Activated T-helper 2 cell treated with anti-CD3 and anti-CD28 coated beads, Interferon-gamma antibody, Interleukin-2, Interleukin-4, amounts not matched to agents 10 μg/mL and 5 μg/mL and 100 μg/mL, durations not matched to agents 14 hours and 24 hours and 36 hours (primary cell): Measurements from ENCODE around the gene ENTREP3. TPM values are rescaled to one million over a fixed set of nuclear protein-coding genes. Genes with fewer than 3 reads are reported as not detected.

Source experiments
- DNase-seq: peaks from one replicate; pipeline ENCODE4 v3.0.0; 2021; ENCODE audit warnings: low spot score
- H3K27ac Mint-ChIP-seq: one replicate; pipeline ENCODE4 v1.8.0; 2021; ENCODE audit warnings: mixed read lengths
- H3K27me3 Mint-ChIP-seq: one replicate; pipeline ENCODE4 v1.8.0; 2021; ENCODE audit warnings: low read depth, mixed read lengths
- H3K36me3 Mint-ChIP-seq: one replicate; pipeline ENCODE4 v1.8.0; 2021; ENCODE audit warnings: low read depth, mixed read lengths
- H3K4me1 Mint-ChIP-seq: one replicate; pipeline ENCODE4 v1.8.0; 2021; ENCODE audit warnings: low read depth, mixed read lengths
- H3K4me3 Mint-ChIP-seq: one replicate; pipeline ENCODE4 v1.8.0; 2021; ENCODE audit warnings: low read depth, mild to moderate bottlenecking, moderate library complexity, mixed read lengths
- H3K9me3 Mint-ChIP-seq: one replicate; pipeline ENCODE4 v1.8.0; 2021; ENCODE audit warnings: mixed read lengths
- intact Hi-C: fragments of 100-400 bp; cut with micrococcal nuclease; formaldehyde crosslinking; loops from one replicate; pipeline ENCODE4 v1.15.1; 2023
- total RNA-seq: library from RNA; stranded (reverse); gene quantifications from 2 replicates; pipeline ENCODE4 v1.2.3, GENCODE V29; 2022

Gene ENTREP3
- total RNA-seq, 1 donor from 2014 or later = 45.5 TPM

DNA sequence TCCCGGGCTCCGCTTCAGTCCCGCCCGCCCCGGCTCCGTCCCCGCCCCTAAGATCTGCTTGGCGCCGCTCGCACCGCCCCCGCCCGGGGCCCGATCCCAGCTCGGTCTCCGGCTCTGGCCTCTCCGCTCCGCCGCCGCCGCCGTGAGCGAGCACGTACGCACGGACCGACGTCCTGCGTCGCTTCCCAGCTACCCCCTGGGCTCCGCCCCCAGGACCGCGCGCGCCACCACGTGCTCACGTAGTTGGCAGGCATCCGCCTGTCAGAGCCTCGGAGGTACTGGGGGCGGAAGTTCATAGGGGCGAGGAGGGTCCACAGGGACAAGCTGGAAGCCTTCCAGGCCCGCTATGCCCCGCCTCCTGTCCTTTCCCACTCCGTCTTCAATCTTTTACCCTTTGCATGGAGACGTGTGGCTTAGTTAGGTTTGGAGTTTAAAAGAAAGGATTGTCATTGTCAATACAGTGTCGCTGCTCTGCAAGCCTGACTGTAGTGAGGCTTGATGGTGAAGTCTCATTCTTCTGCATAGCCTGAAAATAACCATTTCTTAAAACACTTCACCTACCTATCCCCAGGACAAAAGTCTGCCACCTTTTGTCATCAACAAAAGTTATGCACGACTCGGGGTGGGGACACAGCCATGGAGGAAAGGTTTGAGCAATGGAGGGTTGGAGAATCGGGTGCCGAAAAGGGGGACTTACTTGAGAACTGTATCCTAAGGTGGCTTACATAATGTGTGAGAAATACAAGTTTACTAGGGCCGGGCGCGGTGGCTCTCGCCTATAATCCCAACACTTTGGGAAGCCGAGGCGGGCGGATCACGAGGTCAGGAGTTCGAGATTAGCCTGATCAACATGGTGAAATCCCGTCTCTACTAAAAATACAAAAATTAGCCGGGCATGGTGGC, 18.3 kb upstream of the ENTREP3 start, which contains the start of gene CLK2:
TSS of gene CLK2 (minus strand) at position 162 of the 903 bp plus-strand sequence. CDS start 2,527 bp downstream, outside the sequence.
- H3K36me3 Mint-ChIP-seq = peaks cover 41% of the 10 kb centered on the region
- DNase-seq = peak; percentile 95
- peak within 1 kb of the TSS; percentile 91 for H3K27ac Mint-ChIP-seq
- intact Hi-C loops = loop anchor here (1.0 to 10.0 kb wide), 6 partner anchors 11 to 584 kb away; partner anchors contain the start of genes FDPS, GON4L, SCAMP3 and SYT11
- H3K4me3 Mint-ChIP-seq = peak within 1 kb of the TSS; percentile 98
- H3K4me1 Mint-ChIP-seq = peaks cover 42% of the 10 kb centered on the region
- H3K27me3 Mint-ChIP-seq = no peaks in the 10 kb centered on the region
- no peaks in the 10 kb centered on the region for H3K9me3 Mint-ChIP-seq

DNA sequence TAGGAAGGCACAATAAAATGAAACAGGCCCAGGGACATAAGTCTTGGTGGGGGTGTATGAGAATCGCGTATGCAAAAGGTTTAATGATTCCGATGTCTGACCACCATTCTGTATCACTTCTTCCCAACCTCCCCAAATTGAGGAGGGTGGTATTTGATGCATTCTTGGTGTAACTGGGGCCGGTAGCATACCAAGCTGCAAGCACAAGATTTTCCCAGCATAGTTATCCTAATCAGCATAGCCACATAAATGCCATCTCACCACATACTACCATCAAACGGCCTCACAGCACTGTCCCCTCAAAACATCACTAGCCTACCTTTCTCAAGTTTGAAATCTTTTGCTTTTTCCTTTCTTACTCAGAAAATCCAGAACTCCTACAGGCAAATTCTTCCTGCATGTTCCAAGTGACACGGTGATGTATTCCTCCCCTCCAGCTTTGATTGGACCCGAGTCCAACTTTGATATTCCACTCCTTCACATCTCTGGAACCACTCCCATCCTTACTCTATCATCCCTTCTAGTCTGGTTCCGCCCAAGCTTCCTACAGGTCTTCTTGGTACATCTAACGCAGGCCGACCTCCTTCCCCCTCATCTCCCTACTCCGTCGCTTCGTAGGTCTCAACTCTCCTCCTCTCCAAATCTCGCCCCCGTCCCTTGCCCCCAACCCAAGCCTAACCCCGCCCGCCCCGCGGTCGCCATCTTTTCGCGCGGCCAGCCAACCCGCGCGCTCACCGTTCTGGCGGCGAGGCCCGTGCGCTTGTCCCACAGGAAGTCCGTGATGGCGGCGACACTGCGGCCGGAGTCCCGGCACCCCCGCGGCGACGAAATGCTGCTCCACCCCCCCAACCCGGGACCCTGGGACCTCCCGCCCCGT, 17.4 kb upstream of the ENTREP3 start:
- Mint-ChIP-seq H3K9me3 (no peaks in the 10 kb centered on the region), H3K27ac (peak overlapping the region; percentile 89), H3K36me3 (peaks cover 50% of the 10 kb centered on the region), H3K27me3 (no peaks in the 10 kb centered on the region), H3K4me3 (peak overlapping the region; percentile 98), H3K4me1 (peaks cover 41% of the 10 kb centered on the region)
- intact Hi-C loops = loop anchor here (1.0 to 10.0 kb wide), 6 partner anchors 10 to 585 kb away; partner anchors contain the start of genes FDPS, GON4L, SCAMP3 and SYT11
- DNase-seq = no peak

DNA sequence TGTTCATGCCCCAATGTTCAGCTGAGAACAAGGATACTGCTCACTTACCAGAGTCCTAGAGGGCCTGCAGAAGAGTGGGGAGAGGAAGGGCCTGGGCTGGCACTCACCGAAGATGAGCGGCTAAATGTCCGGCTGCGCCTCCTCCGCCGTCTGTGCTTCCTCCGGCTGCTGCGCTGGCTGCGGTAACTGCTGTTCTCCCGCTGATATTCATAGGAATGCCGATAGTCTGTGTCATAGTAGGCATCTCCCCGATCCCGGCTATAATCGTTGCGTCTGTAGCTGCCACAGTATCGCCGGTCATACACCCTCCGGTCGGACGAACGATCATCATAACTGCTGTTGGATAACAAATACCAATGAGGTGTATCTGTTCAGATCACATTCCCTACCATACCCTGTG, 14.1 kb upstream of the ENTREP3 start:
- Mint-ChIP-seq H3K27ac (no peak overlapping the region), H3K9me3 (no peaks in the 10 kb centered on the region), H3K4me1 (peaks cover 25% of the 10 kb centered on the region), H3K27me3 (no peaks in the 10 kb centered on the region), H3K4me3 (no peak overlapping the region), H3K36me3 (peaks cover 81% of the 10 kb centered on the region)
- no peak for DNase-seq
- intact Hi-C loops = no loop called here

DNA sequence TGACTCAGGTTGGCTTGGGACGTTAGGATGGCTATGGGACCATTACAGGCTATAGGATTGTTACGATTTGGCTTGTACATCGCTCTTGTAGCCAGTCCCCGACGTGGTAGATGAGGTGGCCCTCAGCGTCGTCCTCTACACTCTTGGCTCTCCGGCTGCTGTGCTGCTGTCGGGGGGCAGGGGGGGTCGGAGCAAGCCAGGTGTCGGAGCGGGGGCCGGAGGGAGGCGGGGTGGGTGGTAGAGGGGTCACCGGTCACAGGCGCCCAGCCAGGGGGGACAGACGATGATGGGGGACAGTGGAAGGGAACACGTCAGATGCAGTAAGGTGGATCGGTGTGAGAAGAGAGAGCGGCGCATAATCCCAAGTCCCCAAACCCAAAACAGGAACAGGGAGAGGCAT, 13.3 kb upstream of the ENTREP3 start:
- intact Hi-C loops = no loop called here
- H3K27ac Mint-ChIP-seq = no peak overlapping the region
- no peaks in the 10 kb centered on the region for H3K9me3 Mint-ChIP-seq
- H3K36me3 Mint-ChIP-seq = peaks cover 88% of the 10 kb centered on the region
- no peaks in the 10 kb centered on the region for H3K27me3 Mint-ChIP-seq
- H3K4me1 Mint-ChIP-seq = peaks cover 22% of the 10 kb centered on the region
- no peak overlapping the region for H3K4me3 Mint-ChIP-seq
- no peak for DNase-seq

DNA sequence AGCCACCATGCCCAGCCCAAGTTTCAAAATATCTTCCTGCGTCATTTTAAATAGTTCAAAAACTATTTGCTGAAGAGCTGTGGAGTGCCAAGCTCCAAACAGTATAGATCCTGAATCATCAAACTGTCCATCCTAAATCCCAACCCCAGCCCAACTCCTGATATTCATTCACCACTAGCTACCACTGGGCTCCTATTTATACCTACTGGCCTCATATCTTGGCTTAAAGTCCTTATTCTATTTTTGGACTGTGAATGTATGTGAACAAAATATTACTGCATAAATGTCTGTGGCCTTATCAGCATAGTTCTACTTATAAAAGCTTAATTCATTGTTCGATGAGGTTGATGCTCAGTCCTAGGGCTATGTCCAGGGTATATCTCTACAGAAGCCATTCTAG, 12.1 kb upstream of the ENTREP3 start:
- Mint-ChIP-seq H3K27me3 (no peaks in the 10 kb centered on the region), H3K4me3 (no peak overlapping the region), H3K4me1 (peaks cover 25% of the 10 kb centered on the region), H3K27ac (no peak overlapping the region), H3K9me3 (no peaks in the 10 kb centered on the region), H3K36me3 (peaks cover 95% of the 10 kb centered on the region)
- no peak for DNase-seq
- intact Hi-C loops = no loop called here

DNA sequence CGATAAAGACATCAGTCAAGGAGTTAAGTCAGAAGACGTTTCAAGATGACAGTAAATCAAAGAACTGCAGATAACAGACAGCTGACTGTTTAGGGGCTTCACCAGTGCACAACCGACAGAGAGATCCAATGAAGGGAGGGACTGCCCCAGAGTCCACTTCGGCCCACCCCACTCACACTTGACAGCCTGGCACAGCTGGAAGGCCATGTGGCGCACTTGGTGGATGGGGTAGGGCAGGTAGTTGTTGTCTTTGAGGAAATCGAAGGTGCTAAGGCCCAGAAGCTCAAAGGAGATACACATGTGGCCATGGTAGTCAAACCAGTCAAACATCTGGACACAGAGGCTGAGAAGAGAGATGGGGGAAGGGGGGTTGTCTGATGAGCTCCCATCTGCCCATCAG, 11.3 kb upstream of the ENTREP3 start:
- no peak for DNase-seq
- Mint-ChIP-seq H3K9me3 (no peaks in the 10 kb centered on the region), H3K36me3 (peaks cover 96% of the 10 kb centered on the region), H3K27ac (no peak overlapping the region), H3K4me3 (no peak overlapping the region), H3K27me3 (no peaks in the 10 kb centered on the region), H3K4me1 (peaks cover 20% of the 10 kb centered on the region)
- intact Hi-C loops = no loop called here

DNA sequence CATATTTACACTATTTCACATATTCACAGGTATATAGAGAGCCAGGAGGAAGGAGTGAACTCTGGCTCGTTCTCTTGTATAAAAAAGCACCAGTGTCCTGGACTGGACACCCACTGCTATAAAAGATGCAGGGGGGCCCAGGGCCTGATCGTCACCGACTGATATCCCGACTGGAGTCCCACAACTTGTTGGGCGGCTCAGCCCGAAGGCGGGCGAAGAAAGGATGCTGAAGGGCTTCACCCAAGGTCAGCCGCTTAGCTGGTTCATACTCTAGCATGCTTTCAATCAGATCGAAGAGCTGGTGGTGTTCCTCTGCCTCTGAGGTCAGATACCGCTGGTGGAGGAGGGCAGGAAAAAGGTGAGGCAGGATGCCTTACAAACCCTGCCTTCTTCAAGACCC, 7.8 kb upstream of the ENTREP3 start:
- Mint-ChIP-seq H3K27me3 (no peaks in the 10 kb centered on the region), H3K27ac (peak overlapping the region; percentile 19)

DNA sequence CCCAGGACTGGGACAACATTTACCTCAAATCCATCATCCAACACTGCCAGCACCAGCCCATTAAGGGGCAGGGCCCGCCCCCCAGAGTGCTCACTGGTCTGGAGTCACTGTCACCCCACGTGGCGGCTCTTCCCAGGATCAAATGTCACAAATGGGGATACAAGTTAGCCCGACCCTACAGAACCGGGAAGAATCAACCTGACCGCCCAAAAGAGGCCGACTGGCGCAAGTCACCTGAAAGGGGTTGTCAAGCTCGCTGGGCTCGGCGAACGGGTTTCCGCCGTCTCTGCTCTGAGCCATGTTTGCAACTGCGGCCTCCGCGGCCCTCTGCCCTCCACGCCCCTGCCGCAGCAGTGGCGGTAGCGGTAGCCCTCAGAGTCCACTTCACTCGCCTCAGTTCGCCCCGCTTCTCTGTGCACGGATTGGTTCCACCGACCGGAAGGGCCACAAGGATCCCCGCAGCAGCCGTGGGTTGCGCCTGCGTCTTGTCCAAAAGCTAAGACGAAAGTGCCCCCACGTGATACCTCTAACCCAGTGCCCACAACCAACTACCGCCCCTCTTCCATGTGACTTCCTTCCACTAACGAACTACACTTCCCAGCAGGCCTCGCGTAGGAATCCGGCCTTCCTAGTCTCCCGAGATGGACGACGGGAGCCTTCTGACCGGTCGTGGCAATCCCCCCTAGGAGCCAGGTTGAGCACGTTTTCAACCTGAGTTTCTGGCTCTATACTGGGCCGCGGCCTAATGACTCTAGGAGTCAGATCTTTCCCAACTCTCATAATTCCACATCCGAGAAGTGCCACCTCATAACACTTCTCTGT, 6.8 kb upstream of the ENTREP3 start, which contains the start of gene SCAMP3:
TSS of gene SCAMP3 (minus strand) at position 509 of the 822 bp plus-strand sequence. CDS start at position 300, 209 bp downstream.
- H3K4me3 Mint-ChIP-seq = peak within 1 kb of the TSS; percentile 98
- H3K27me3 Mint-ChIP-seq = no peaks in the 10 kb centered on the region
- intact Hi-C loops = loop anchor here (1.0 to 5.0 kb wide), 3 partner anchors 11 to 1240 kb away; partner anchors contain the start of genes CLK2, FDPS and MEF2D
- H3K36me3 Mint-ChIP-seq = peaks cover 87% of the 10 kb centered on the region
- peak; percentile 85 for DNase-seq
- H3K9me3 Mint-ChIP-seq = no peaks in the 10 kb centered on the region
- peak within 1 kb of the TSS; percentile 90 for H3K27ac Mint-ChIP-seq
- H3K4me1 Mint-ChIP-seq = peaks cover 21% of the 10 kb centered on the region

More for the DNA sequence above, 7.8 kb upstream of the ENTREP3 start:
- Mint-ChIP-seq H3K9me3 (no peaks in the 10 kb centered on the region), H3K4me3 (peak overlapping the region; percentile 98), H3K4me1 (peaks cover 23% of the 10 kb centered on the region), H3K36me3 (peaks cover 91% of the 10 kb centered on the region)
- intact Hi-C loops = loop anchor here (5.0 kb wide), 2 partner anchors 44 to 1239 kb away; partner anchors contain the start of genes FDPS and MEF2D
- DNase-seq = no peak

DNA sequence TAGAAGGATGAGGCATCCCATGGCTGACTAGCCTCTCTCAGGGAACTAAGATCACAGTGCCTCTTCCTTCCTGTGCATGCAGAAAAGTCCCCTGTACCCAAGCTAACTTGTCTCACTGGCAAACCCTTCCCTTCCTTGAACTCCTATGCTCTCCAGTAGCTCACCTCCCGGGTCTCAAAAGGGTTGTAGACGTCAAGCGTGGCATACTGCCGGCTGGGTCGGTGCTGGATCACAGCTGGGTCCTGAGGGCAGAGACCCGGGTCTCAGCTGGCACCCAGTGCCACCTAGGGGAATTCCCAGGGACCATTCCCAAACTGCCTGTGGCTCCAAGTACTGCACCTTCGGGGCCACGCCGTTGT, 6.2 kb upstream of the ENTREP3 start:
- Mint-ChIP-seq H3K4me1 (peaks cover 21% of the 10 kb centered on the region), H3K4me3 (peak overlapping the region; percentile 98), H3K36me3 (peaks cover 87% of the 10 kb centered on the region), H3K27ac (peak overlapping the region; percentile 90), H3K27me3 (no peaks in the 10 kb centered on the region), H3K9me3 (no peaks in the 10 kb centered on the region)
- no peak for DNase-seq
- intact Hi-C loops = loop anchor here (5.0 kb wide), 2 partner anchors 46 to 1241 kb away; partner anchors contain the start of genes FDPS and MEF2D

DNA sequence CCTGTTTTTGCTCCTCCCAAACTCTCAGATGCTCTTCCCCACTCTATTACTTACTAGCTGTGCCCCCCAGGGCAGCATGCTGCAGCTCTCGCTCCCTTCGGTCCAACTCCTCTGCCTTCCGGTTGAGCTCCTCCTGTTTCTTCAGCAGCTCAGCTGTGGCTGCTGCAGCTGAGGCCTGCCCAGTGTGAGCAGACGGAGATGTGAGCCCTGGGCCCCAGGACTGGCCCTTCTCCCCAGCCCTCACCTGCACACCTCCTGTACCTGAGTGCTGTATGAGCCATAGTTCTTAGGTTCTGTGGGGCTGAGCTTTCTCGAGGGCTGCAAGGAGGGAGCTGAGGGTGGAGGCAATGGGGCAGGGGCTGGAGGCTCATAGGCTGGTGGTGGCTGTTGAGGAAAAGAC, 5.0 kb upstream of the ENTREP3 start:
- H3K4me1 Mint-ChIP-seq = peaks cover 25% of the 10 kb centered on the region
- no peaks in the 10 kb centered on the region for H3K9me3 Mint-ChIP-seq
- no peak overlapping the region for H3K27ac Mint-ChIP-seq
- no peak for DNase-seq
- intact Hi-C loops = loop anchor here (5.0 kb wide), 2 partner anchors 47 to 1242 kb away; partner anchors contain the start of genes FDPS and MEF2D
- no peaks in the 10 kb centered on the region for H3K27me3 Mint-ChIP-seq
- no peak overlapping the region for H3K4me3 Mint-ChIP-seq
- peaks cover 88% of the 10 kb centered on the region for H3K36me3 Mint-ChIP-seq

DNA sequence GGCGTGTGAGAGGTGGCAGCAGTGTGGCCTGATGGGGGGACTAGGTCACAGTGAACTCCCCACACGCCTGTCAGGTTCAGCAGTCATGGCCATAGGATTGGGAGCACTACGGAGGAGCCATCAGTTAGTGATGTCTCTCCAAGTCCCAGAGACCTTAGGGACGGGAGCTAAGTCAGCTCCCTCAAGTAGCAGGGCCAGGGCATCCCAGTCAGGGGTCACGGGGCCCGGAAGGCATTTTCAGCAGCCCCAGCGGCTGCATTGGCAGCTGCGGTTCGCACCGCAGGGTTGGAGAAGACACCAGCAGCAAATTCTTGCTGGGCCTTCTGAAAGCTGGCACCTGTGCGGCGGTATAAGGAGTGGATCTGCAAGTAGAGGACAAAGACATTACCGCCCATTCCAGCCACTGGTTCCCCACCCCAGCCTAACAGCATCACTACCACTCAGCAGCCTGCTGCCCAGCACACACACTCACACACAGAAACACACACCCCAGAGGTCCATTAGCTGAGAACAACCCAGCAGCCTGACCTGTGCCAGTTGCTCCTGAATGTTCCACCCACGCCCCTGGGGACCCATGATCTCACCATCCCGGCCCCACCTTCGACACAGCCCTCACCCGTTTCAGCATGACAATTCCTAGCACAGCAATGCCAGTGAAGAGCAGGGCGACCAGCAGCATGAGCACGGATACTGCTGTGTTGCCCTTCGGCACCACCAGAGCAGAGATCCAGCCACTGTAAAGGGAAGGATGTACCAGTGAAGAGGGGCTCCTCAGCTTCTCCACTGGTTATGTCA, 972 bp upstream of the ENTREP3 start:
- intact Hi-C loops = no loop called here
- H3K36me3 Mint-ChIP-seq = peaks cover 48% of the 10 kb centered on the region
- peaks cover 27% of the 10 kb centered on the region for H3K4me1 Mint-ChIP-seq
- no peaks in the 10 kb centered on the region for H3K27me3 Mint-ChIP-seq
- no peaks in the 10 kb centered on the region for H3K9me3 Mint-ChIP-seq
- H3K27ac Mint-ChIP-seq = peak overlapping the region; percentile 62
- DNase-seq = no peak
- peak overlapping the region; percentile 76 for H3K4me3 Mint-ChIP-seq
